ENCODE data around the gene AUTS2. TPM values are rescaled to one million over a fixed set of nuclear protein-coding genes. Genes with fewer than 3 reads are reported as not detected.
"Not testable (repeated sequence)": the region's sequence is repeated elsewhere in the genome, so short reads cannot be mapped to it uniquely, and the experiment has no call there.

AUTS2 gene
- total RNA-seq, 3 donors from 2014 or later = 31.5 to 94.3 (median 81.3) TPM

DNA sequence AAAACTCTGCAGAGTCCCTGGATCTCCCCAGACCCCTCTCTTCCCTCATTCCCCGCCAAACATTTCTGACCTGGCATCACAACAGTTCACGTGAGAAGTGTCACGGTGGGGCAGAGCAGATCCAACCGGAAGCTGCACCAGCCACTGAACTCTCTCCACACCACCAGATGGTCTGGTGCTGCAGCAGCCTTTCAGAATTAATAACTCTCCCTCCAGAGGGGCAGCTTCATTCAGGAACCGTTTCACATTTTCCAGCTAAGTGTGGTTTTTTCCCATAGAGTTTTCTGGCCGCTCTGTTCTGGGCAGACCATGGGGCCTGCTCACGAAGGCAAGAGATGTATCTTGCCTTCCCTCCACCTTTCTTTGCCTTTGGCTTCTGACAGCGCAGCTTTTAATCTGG lies 1047.0 kb downstream of the AUTS2 start:
- Histone ChIP-seq H3K4me1 (no peaks in the 10 kb centered on the region), H3K36me3 (no peaks in the 10 kb centered on the region), H3K9me3 (no peaks in the 10 kb centered on the region), H3K27me3 (no peaks in the 10 kb centered on the region), H3K4me3 (no peak overlapping the region), H3K27ac (no peak overlapping the region)
- no peak for DNase-seq (ENCODE audit: low spot score in 2 of 2)
- TF ChIP-seq, protein P1, sequence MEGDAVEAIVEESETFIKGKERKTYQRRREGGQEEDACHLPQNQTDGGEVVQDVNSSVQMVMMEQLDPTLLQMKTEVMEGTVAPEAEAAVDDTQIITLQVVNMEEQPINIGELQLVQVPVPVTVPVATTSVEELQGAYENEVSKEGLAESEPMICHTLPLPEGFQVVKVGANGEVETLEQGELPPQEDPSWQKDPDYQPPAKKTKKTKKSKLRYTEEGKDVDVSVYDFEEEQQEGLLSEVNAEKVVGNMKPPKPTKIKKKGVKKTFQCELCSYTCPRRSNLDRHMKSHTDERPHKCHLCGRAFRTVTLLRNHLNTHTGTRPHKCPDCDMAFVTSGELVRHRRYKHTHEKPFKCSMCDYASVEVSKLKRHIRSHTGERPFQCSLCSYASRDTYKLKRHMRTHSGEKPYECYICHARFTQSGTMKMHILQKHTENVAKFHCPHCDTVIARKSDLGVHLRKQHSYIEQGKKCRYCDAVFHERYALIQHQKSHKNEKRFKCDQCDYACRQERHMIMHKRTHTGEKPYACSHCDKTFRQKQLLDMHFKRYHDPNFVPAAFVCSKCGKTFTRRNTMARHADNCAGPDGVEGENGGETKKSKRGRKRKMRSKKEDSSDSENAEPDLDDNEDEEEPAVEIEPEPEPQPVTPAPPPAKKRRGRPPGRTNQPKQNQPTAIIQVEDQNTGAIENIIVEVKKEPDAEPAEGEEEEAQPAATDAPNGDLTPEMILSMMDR (IDR thresholded peaks at IDR 0.05) = no peak
- TF ChIP-seq POLR2AphosphoS5 (IDR thresholded peaks at IDR 0.05) = no peak
- no peak for TF ChIP-seq POLR2A (IDR thresholded peaks at IDR 0.05)
- intact Hi-C loops (cut with DNase I; ENCODE audit: low total_unique reads) = no loop called here

DNA sequence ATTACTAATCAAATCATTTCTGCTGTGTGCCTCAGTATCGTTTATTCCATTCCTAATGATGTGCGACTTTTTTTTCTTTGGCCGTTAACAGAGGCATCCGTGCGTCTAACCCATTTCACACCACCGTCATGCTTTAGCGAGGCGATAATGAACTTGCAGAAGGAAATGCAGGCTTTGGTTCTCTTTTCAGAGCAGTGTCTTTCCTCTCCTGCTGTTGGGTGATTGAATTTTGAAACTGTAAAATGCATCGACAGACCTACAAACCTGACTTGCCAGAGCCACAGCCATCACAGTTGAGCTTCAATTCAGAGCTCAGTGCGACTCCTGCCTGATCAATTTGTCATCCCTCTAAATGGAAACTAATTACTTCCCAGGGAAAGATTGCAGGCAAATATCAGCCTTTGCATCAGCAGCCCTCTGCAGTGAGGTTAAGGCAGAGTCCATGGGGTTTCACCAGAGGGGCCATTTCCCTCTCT lies 1047.6 kb downstream of the AUTS2 start:
- no peak overlapping the region for H3K4me3 ChIP-seq
- H3K36me3 ChIP-seq = no peaks in the 10 kb centered on the region
- TF ChIP-seq, protein P1 (IDR thresholded peaks at IDR 0.05) = no peak
- TF ChIP-seq POLR2AphosphoS5 (IDR thresholded peaks at IDR 0.05) (no peak), POLR2A (IDR thresholded peaks at IDR 0.05) (no peak)
- no peaks in the 10 kb centered on the region for H3K9me3 ChIP-seq
- H3K27me3 ChIP-seq = no peaks in the 10 kb centered on the region
- H3K27ac ChIP-seq = no peak overlapping the region
- no peak for DNase-seq (ENCODE audit: low spot score in 2 of 2)
- intact Hi-C loops (cut with DNase I; ENCODE audit: low total_unique reads) = no loop called here
- H3K4me1 ChIP-seq = no peaks in the 10 kb centered on the region

GRCh38 chr7:70646536-70647248 lies 1048.4 kb downstream of the AUTS2 start:
- TF ChIP-seq POLR2AphosphoS5 (IDR thresholded peaks at IDR 0.05) (no peak), POLR2A (IDR thresholded peaks at IDR 0.05) (no peak)
- TF ChIP-seq, protein P1 (IDR thresholded peaks at IDR 0.05) = no peak
- intact Hi-C loops (cut with DNase I; ENCODE audit: low total_unique reads) = no loop called here
- Histone ChIP-seq H3K36me3 (no peaks in the 10 kb centered on the region), H3K4me3 (no peak overlapping the region), H3K9me3 (no peaks in the 10 kb centered on the region), H3K27me3 (no peaks in the 10 kb centered on the region), H3K4me1 (no peaks in the 10 kb centered on the region), H3K27ac (no peak overlapping the region)
- DNase-seq (ENCODE audit: low spot score in 2 of 2) = no peak

GRCh38 chr7:70647801-70648498 lies 1049.7 kb downstream of the AUTS2 start:
- Histone ChIP-seq H3K4me3 (no peak overlapping the region), H3K4me1 (no peaks in the 10 kb centered on the region), H3K36me3 (no peaks in the 10 kb centered on the region), H3K9me3 (no peaks in the 10 kb centered on the region), H3K27me3 (no peaks in the 10 kb centered on the region), H3K27ac (no peak overlapping the region)
- no peak for TF ChIP-seq POLR2AphosphoS5 (IDR thresholded peaks at IDR 0.05)
- TF ChIP-seq, protein P1 (IDR thresholded peaks at IDR 0.05) = no peak
- TF ChIP-seq POLR2A (IDR thresholded peaks at IDR 0.05) = no peak
- no peak for DNase-seq (ENCODE audit: low spot score in 2 of 2)
- intact Hi-C loops (cut with DNase I; ENCODE audit: low total_unique reads) = no loop called here

DNA sequence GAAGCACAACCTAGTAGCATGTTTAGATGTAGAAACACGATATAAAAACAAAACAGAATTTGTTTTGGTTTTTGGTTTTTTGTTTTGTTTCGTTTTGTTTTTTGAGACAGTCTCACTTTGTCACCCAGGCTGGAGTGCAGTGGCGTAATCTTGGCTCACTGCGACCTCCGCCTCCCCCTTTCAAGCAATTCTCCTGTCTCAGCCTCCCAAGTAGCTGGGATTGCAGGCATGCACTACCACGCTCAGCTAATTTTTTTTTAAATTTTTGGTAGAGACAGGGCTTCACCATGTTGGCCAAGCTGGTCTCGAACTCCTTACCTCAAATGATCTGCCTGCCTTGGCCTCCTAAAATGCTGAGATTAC lies 1050.2 kb downstream of the AUTS2 start:
- intact Hi-C loops (cut with DNase I; ENCODE audit: low total_unique reads); H3K27ac ChIP-seq; H3K4me1 ChIP-seq; H3K9me3 ChIP-seq; H3K36me3 ChIP-seq; H3K27me3 ChIP-seq; DNase-seq (ENCODE audit: low spot score in 2 of 2); H3K4me3 ChIP-seq: not testable (repeated sequence)

All from breast epithelium (tissue), 4 donors.